GM12891 (cell line): ENCODE measurements around the gene ANKRD28.

Experiments used
- DNase-seq: peaks from one replicate; pipeline ENCODE4 v3.0.0; 2011; ENCODE audit warnings: low spot score; ENCODE audit not compliant: insufficient read length
- FAIRE-seq: peaks from 2 replicates; lab custom pipeline; 2011; peaks lifted over from hg19 to GRCh38; lab: Jason Lieb, UNC
- PAX5 ChIP-seq: IDR thresholded peaks from 2 replicates; pipeline ENCODE4 v1.6.1; 2011; ENCODE audit warnings: low read length, moderate library complexity, mild to moderate bottlenecking; ENCODE audit not compliant: insufficient read depth, severe bottlenecking
- POLR2A ChIP-seq: IDR thresholded peaks from 2 replicates; pipeline ENCODE4 v1.6.1; 2011; ENCODE audit warnings: low read depth, low read length, control low read depth
- POLR2AphosphoS5 ChIP-seq: IDR thresholded peaks from 2 replicates; pipeline ENCODE4 v1.6.1; 2011; ENCODE audit warnings: low read depth, low read length, control low read depth
- POU2F2 ChIP-seq: IDR thresholded peaks from 2 replicates; pipeline ENCODE4 v1.6.1; 2011; ENCODE audit warnings: low read depth, mild to moderate bottlenecking, control low read depth, low read length, moderate library complexity
- SPI1 ChIP-seq: IDR thresholded peaks from 2 replicates; pipeline ENCODE4 v1.6.1; 2011; ENCODE audit warnings: low read depth, low read length, control low read depth
- TAF1 ChIP-seq: IDR thresholded peaks from 2 replicates; pipeline ENCODE4 v1.6.1; 2011; ENCODE audit warnings: low read depth, low read length, control low read depth

ANKRD28 gene

DNA sequence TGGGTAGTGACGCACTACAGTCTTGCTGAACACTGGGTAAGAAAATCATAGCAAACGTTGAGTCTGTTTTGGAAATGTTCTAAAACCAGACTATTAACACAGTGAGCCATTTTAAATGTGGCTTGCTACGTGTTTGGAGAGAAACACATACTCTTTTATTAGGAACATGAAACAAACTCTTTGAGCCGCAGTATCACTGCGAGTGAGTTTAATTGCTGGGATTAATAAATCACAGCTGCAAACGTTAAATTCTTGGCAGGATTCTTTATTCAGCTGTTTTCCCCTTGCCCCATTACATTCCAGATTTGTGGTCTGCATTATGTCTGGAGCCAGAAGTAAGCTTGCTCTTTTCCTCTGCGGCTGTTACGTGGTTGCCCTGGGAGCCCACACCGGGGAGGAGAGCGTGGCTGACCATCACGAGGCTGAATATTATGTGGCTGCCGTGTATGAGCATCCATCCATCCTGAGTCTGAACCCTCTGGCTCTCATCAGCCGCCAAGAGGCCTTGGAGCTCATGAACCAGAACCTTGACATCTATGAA lies 162.6 kb downstream of the ANKRD28 start:
- DNase-seq (no peak), FAIRE-seq (no peak)
- no peak for TF ChIP-seq PAX5
- TF ChIP-seq POLR2AphosphoS5: no peak
- no peak for TF ChIP-seq POLR2A
- TF ChIP-seq SPI1: no peak
- TF ChIP-seq POU2F2: no peak
- no peak for TF ChIP-seq TAF1

DNA sequence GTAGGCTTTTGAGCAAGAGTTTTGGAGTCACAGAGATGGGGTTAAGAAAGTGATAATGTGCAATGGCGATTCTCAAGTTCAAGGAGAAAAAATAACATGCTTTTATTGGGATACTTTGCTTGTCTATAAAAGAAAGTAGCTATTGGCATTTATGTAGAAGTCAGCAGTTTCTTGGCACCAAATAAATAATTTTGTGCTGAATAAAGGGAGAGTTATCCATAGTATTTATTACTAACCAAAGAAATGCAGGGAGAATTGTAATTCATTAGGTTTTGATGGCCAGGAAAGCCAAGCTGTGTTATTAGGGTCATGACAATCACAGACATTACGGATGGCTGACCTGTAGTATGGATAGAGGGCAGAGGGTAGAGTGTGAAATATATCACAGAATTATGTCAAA lies 163.1 kb downstream of the ANKRD28 start:
- no peak for FAIRE-seq
- TF ChIP-seq POLR2AphosphoS5 (no peak), SPI1 (no peak), POLR2A (no peak), POU2F2 (no peak), PAX5 (no peak), TAF1 (no peak)
- DNase-seq: no peak

DNA sequence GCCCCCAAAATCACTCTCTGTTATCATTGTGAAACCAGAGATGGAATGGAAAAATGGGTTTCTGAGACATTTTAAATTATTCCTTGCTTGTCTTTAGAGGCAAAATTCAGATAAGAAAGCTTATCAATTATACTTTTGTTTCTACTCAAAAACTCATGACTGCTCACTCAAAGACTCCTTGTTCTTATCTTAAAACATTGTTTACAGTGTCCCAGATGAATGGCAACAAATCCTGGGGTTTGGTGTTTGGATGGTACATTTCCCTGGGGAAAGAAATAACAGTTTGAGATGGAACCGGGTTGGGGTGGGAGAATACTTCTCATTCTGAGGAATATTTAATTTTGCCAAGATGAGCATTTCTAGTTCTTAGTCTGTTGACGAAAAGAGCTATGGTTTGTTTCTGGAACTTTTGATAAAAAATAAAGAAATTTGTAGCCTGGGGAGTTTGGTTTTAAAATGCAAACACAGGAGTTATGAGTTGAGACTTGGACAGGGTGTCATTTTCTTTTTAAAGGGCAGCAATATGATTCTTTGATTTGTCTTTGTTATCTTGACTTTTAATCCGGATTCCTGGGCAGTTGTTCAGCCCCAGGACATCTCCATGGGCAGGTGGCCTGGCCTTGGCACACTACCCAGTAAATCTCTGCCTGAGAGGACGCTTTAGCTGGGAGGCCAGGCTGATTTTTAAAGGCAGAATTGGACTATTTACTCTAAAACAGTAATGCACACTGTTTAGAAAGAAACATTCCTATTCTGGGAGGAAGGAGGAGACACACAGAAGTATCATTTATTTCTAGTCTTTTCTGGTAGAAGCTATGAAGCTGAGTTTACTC lies 163.8 kb downstream of the ANKRD28 start:
- TF ChIP-seq POU2F2: no peak
- TF ChIP-seq TAF1: no peak
- TF ChIP-seq PAX5: no peak
- TF ChIP-seq POLR2AphosphoS5: no peak
- TF ChIP-seq SPI1: no peak
- TF ChIP-seq POLR2A: no peak
- FAIRE-seq: no peak
- no peak for DNase-seq

DNA sequence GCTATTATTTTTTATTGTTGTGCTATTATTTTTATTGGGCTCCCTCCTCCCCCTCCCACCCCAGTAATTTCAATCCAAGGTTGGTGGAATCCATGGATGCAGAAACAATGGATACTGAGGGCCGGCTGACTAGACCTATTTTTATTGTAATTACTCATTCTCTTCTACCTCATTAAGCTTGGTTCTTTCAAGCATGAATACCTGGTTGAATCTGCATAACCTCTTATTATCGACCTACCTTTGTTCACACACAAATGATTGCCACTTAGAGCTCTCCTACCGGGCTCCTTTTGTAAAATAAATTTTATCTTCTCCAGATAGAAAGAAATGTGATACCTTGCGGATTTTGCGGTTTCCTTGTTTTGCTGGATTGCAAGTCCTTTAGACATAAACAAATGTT lies 164.6 kb downstream of the ANKRD28 start:
- FAIRE-seq (no peak), DNase-seq (no peak)
- TF ChIP-seq SPI1 (no peak), POLR2AphosphoS5 (no peak), TAF1 (no peak), POLR2A (no peak), PAX5 (no peak)

DNA sequence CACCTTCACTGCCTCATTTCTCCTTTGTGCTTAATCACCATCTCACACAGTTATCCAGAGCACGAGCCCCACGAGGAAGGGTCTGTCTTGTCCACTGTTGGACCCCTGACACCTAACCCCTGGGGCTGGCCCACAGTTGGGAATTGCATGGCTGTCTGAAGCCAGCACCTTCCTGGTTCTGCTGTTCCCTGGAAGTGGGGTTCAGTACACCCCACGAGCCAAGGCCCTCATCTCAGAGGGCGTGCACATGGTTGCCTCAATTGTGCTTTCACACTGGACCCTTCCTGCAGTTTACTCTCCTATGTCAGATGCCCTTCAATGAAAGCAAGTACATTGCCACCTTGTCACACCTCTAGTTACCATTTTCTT lies 165.6 kb downstream of the ANKRD28 start:
- DNase-seq (no peak), FAIRE-seq (no peak)

DNA sequence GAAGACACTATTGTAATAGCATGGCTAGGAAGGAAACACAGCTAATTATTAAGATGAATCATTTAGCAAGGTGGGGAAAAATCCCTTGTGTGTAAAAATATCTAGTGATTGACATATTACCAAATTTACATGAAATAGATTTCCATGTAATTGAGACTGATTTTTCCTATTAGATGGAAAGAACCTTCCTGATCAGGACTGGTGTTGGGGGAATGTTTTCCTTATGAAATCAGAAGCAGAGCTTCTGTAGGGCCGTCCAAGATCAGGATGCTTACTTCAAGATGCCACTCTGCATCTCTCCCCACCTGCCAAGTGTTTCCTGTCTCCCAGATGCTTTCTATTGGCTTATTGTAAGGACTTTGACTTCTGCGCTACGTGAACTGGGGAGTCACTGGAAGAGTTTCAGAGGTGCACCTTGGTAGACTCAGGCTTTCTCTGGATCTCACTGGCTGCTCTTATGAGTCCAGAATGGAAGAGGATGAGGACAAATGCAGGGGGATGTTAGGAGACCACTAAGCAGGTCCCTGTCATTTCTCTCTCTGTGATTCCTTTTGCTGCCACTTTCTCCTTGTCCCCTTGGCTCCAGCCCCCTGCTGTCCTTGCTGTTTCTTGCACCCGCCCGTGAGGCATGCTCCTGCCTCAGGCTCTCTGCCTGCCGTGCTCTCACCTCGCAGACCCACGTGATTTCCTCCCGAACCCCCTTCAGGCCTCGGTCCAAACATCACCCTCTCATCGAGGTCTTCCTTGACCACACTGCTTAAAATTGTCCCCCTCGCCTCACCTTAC lies 166.2 kb downstream of the ANKRD28 start:
- no peak for FAIRE-seq
- TF ChIP-seq POU2F2: no peak
- TF ChIP-seq POLR2A: no peak
- TF ChIP-seq SPI1: no peak
- no peak for TF ChIP-seq POLR2AphosphoS5
- no peak for TF ChIP-seq PAX5
- no peak for TF ChIP-seq TAF1
- no peak for DNase-seq

More for the DNA sequence above, 165.6 kb downstream of the ANKRD28 start:
- TF ChIP-seq POU2F2 (no peak), TAF1 (no peak), POLR2A (no peak), PAX5 (no peak), POLR2AphosphoS5 (no peak), SPI1 (no peak)

DNA sequence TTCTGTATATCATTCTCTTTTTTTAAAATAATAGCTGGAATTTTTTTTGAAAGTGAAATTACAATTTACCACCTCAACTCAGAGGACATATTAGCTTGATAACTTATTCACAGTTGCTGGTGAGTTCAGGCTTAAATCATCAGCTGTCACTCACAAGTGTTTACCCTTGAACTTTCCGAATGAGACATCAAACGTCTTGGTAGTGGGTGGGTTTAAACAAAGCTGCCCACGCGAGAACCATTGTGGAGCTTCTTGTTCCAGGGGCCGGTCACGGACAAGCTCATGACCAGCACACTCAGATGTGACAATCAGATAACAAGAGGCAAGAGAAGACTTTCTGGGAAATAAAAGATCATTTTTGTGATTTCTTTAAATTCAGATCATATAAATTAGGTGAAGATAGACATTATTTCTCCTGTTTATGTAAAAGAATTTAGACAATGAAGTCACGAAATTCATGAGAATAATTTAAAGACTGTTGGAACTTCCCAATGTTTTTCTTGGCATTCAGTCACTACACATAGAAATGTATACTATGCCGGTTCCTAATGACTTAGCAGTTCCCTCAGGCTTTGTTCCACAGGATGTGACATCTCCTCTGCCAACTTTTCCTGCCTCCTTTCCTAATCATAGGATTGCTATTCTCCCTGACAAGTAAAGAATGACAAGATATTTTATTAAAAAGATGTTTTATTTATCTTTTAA lies 167.0 kb downstream of the ANKRD28 start:
- TF ChIP-seq SPI1: no peak
- TF ChIP-seq POLR2AphosphoS5: no peak
- TF ChIP-seq POLR2A: no peak
- no peak for TF ChIP-seq POU2F2
- FAIRE-seq (no peak), DNase-seq (no peak)

DNA sequence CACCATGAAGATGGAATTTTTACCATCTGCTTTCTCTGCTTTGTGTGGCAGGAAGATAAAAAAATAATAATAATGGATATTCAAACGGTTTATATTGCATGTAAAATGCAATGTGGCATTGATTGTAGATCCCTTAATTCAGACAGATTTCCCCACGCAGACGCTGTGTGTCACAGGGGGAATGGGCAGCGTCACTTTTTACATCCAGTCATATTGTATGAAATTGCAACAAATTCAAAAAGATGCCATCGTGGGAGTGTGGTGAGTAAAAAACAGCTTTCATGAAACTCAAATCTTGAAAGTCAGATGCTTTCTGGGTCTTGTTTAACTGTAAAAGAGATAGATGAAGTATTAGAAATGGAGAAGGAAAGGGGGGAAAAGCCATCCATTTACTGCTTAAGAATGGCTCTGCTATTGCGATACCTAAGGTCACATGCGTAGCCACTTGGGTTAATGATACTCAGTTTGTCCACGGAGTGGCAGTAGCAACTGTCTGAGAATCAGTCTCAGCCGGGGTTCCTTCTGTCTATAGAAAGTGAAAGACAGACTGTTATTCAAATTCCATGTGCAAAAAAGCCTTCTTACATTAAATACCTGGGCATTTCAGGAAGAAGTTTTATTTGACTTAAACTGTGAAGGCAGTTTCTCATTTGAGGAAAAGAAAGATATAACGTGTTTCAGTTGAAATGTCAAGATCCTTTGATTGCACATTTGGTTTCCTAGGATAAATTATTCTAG lies 167.8 kb downstream of the ANKRD28 start:
- peak; percentile 84 for FAIRE-seq
- TF ChIP-seq PAX5 (no peak), TAF1 (no peak), POLR2A (no peak), SPI1 (no peak), POLR2AphosphoS5 (no peak), POU2F2 (no peak)

More for the DNA sequence above, 167.8 kb downstream of the ANKRD28 start:
- peak; percentile 49 for DNase-seq
